ENCODE results near the gene DPY19L1. TPM values are rescaled to one million over a fixed set of nuclear protein-coding genes. Genes with fewer than 3 reads are reported as not detected.
A peak's percentile ranks its signal among the peaks of the same experiment; 100 is the strongest.
"Not testable (repeated sequence)": the region's sequence is repeated elsewhere in the genome, so short reads cannot be mapped to it uniquely, and the experiment has no call there.

Gene DPY19L1
- total RNA-seq = 10 to 100 TPM; 14.3 to 20.0 (median 19.9) TPM

- ATAC-seq (ENCODE audit: low FRiP score) = no peak
- TF ChIP-seq CTCF (IDR thresholded peaks at IDR 0.05) = no peak
Measured at GRCh38 chr7:35037211-35037525, at the start of gene DPY19L1. DPY19L1 (minus strand) TSS chr7:35037485; CDS start chr7:35037394, 91 bp downstream.

GRCh38 chr7:35079517-35079916, 42.2 kb upstream of the DPY19L1 start:
- not testable (repeated sequence) for ATAC-seq (ENCODE audit: low FRiP score); DNase-seq (ENCODE audit: low spot score)

More at GRCh38 chr7:35037211-35037525, at the start of gene DPY19L1:
- DNase-seq (ENCODE audit: low spot score) = no peak

DNA sequence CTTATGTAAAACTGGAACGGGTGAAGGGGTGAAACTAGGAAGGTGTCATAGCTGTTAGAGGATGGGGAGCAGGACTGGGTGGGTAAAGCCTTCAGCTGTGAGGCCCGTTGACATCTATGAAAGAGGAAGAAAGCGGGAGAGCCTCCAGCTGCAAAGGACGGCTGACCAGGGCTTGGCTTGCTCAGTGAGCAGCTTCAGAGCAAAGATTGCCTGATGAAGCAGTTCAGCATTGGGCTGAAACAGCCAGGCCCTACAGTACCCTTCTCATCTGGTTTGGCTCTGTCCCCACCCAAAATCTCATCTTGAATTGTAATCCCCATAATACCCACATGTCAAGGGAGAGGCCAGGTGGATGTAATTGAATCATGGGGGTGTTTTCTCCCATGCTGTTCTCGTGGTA, 36.7 kb upstream of the DPY19L1 start:
- not testable (repeated sequence) for DNase-seq (ENCODE audit: low spot score); ATAC-seq (ENCODE audit: low FRiP score)

DNA sequence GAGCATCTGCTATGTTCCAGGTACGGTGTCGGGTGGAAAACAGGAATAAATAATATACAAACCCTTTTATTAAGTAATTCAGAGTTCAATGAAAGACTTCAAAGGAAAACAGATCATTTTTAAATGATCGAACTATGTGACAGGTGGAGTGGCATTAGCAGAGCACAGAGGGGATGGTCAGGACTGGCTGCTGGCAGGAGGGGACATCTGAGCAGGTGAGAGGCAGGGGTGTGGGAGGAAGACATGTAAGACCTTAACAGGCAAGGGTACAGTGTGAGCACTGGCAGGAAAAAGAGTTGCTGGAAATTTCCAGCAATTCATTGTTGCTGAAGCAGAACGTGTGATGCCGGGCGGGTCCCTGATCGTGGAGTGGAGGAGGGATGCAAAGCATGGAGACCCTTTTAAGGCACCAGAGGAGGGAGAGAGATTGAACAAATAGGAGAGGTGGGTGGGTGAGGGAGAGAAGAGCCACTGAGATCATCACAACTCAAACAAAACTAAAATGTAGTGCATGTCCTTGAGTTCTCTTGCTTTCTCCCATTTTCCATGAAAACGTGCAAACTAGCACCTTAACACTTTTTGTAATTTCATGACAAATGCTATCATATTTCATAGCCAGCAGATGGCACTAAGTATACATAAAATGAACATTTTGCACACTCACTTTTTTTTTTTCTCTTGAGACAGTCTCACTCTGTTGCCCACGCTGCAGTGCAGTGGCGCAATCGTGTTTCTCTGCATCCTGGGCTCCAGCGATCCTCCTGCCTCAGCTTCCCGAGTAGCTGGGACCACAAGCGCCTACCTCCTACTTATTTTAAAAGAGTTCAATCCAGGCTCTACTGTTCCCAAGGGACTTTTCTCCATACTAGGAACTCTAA, 35.9 kb upstream of the DPY19L1 start:
- peak; percentile 75 for ATAC-seq (ENCODE audit: low FRiP score)
- DNase-seq (ENCODE audit: low spot score) = not testable (repeated sequence)

- DNase-seq (ENCODE audit: low spot score); ATAC-seq (ENCODE audit: low FRiP score): not testable (repeated sequence)
Measured at GRCh38 chr7:35069084-35069483, 31.8 kb upstream of the DPY19L1 start.

DNA sequence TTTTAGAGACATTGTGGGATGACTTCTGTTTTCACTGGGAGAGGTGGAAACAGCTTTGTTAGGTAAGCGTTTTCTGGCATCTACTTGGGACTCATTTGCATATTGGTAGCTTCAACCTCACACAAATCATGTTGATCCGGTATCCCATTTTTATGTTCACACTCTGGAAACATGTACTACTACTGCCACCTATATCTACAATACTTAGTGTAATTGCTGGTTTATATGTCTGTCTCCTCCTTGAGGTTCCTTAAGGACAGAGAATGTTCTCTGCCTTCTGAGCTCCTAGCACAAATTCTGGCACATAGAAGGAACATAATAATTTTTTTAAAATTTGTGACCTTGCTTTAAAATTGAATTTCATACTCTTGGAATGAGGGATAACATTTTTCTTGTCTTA, 28.1 kb upstream of the DPY19L1 start:
- ATAC-seq (ENCODE audit: low FRiP score); DNase-seq (ENCODE audit: low spot score): not testable (repeated sequence)

DNA sequence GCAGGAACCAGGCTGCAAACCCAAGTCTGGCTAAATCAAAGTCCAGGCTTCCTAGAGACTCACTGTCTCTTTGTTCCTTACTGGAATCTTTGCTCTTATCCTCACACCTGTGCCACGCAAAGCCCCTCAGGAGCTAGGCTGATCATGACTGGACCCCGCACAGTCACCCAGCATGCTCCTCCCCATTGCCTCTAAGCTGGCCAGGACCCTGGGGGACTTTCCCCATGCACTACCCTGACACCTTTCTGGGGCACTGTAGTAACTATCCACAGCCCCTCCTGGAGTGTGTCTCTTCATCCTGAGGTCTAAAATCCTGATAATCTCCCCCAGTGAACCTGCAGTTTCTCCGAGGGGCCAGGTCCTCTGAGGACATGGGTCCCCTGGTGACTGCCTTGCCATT, 21.3 kb upstream of the DPY19L1 start:
- not testable (repeated sequence) for ATAC-seq (ENCODE audit: low FRiP score); DNase-seq (ENCODE audit: low spot score)

DNA sequence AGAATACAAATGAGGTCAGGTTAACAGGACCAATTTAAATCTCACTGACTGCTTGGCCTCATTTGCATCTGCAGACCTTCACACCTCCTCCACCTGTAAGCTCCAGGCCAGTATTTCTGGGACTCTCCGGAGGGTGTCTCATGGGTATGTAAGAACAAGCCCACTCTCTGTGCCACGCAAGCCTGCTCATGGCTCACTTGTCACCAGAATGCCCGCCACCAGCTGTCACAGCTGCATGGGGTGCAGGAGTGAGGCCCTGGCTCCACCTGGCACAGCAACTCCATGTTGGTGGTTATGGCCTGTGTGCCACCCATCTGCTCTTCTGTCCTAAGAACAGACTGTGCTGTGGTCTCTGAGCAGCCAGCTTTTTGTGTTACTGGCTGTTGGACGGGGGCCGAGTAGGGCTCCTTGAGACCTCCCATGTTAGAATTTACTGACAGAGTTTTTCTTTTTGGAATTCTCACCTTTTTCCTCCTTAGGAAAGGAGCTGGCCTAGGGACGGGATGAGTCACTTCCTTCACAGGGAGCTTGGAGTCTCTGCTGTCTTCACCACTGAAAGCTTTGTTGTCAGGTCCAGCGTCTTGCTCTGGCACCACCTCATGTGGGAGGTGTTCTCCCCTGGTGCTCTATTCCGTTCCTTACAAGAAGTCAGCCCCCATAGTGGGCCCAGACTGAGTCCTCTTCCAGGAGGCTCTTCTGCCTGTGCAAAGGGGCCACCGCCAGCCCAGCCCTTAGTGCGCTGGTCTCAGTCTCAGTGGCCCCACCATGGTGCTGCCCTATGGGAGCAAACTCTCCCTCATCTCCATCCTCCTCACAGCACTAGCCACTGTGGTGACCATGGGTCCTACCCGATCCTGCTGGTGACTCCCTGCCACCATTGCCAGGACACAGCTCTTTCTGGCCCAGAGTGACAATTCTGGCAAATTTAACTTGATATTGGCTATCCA, 20.5 kb upstream of the DPY19L1 start:
- DNase-seq (ENCODE audit: low spot score); ATAC-seq (ENCODE audit: low FRiP score): not testable (repeated sequence)

- not testable (repeated sequence) for DNase-seq (ENCODE audit: low spot score); ATAC-seq (ENCODE audit: low FRiP score)
Measured at GRCh38 chr7:35055733-35056132, 18.4 kb upstream of the DPY19L1 start.

DNA sequence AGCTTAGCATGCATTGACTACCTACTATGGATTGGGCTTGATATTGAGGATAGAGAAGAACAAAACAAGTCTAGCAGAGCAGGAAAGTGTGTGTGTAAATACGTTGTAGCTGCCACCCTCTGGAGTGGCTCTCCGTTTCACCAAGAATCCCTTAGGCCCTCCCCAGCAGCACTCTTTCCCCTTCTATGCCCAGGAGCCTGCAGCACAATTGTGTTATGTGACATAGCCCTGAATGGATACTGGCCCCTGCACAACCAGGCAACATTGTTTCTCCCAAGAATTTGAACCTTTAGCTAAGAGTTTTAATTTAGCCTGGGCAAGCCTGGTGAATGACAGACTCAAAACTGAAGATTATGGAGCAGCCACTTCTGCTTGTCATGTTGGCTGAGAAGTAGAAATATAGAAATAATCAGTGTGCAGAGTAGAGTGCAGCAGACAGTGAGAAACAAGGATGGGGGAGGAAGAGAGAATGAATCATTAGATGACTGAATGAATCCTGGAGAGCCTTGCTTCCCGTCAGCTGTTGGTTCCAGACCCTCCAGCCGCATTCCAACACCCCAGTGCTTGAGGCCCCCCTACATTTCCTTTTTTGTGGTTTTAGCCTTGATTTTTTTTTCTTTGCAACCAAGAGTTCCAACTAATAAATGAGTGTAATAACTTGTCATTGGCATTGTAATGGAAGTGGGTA, 16.3 kb upstream of the DPY19L1 start:
- not testable (repeated sequence) for DNase-seq (ENCODE audit: low spot score); ATAC-seq (ENCODE audit: low FRiP score)

GRCh38 chr7:35048390-35048789, 11.1 kb upstream of the DPY19L1 start:
- DNase-seq (ENCODE audit: low spot score); ATAC-seq (ENCODE audit: low FRiP score): not testable (repeated sequence)

DNA sequence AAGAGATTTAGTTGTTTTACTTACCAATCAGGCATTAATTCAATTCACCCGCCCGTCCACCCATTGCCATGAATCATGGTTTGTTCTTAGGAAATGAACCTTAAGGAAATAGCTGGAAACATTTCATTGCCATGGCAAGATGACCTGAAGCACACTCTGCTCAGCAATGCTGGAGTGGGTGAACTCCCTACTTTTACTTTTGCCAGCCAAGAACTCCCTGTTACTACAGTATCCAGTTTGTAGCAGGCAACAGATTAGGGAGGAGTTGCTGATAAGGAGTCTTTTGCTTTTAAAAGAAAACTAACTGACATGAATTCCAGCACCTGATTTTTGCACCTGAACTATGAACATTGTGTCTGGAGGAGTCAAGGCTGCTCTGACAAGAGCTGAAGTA, 10.6 kb upstream of the DPY19L1 start:
- peak; percentile 96 for ATAC-seq (ENCODE audit: low FRiP score)
- DNase-seq (ENCODE audit: low spot score) = not testable (repeated sequence)

DNA sequence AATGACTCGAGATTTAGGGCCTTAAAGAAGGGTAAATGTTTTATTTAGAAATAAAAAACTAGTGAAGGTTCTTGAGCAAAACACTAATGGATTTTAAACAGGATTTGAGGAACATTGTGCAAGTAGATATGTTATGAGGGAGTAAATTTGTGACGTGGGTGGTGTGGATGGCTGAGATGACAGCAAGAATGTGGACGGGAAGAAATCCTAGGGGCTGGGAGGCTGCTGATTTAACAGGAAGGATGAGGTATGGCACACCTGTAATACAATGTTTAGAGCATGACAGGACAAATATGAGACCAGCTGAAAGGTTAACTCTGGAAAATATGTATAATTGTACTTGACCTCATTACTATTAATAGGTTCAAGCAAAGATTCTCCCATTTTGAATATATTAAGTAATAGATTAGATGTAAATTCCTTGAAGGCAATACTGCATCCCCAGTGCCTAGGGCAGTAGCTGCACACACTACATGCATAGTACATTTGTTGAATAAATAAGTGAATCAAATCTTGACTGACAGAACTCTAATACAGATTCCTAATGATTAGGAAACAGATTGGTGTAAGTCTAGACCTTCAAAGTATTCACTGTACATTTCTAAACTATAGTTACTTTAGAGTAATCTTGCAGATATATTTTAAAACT, 10.1 kb upstream of the DPY19L1 start:
- peak; percentile 76 for ATAC-seq (ENCODE audit: low FRiP score)
- DNase-seq (ENCODE audit: low spot score) = not testable (repeated sequence)

- DNase-seq (ENCODE audit: low spot score); ATAC-seq (ENCODE audit: low FRiP score): not testable (repeated sequence)
Measured at GRCh38 chr7:35043301-35043700, 6.0 kb upstream of the DPY19L1 start.

Data from omental fat pad (tissue), 4 donors.